ENCODE results near the gene ACTA1. TPM values are rescaled to one million over a fixed set of nuclear protein-coding genes. Genes with fewer than 3 reads are reported as not detected.

The ACTA1 gene
- polyA plus RNA-seq, 1 donor (not counting 4 experiments of a cell fraction or from before 2014, with no cell fraction given) = 0.05 TPM

DNA sequence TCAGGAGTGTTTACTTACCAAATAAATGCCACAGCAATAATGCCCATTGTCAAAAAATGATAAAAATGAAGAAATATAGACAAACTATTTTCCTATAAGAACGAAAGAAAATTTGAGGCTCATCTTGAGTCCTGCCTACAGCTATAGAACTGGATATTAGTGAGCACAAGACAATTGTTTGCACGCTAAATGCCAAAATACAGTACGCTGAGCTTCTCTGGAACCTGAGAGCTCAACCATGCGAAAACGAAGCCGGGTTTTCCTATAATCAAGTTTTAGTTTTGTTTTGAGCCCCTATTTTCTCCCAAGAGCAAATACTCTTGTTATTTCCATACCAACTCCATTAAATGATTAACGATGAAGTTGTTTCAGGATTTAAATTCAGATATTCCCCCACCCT lies 49.1 kb downstream of the ACTA1 start:
- Histone ChIP-seq H2AFZ (ENCODE audit: control insufficient read depth, low read length) (no peak overlapping the region), H3K36me3 (ENCODE audit: control insufficient read depth in 2 of 2, extremely low read depth in 1 of 2, insufficient read depth in 2 of 2, low read length in 2 of 2) (no peaks in the 10 kb centered on the region), H3K27me3 (ENCODE audit: control insufficient read depth, extremely low read depth, insufficient read depth, low read length) (no peaks in the 10 kb centered on the region), H4K20me1 (ENCODE audit: control insufficient read depth, extremely low read depth, insufficient read depth, low read length) (no peaks in the 10 kb centered on the region), H3K4me3 (ENCODE audit: control insufficient read depth in 2 of 3, extremely low read depth in 1 of 3, insufficient read depth in 2 of 3, low read depth in 1 of 3, low read length in 3 of 3) (no peak overlapping the region), H3K4me2 (ENCODE audit: control insufficient read depth, extremely low read depth, insufficient read depth, low read depth, low read length) (no peak overlapping the region), H3K79me2 (ENCODE audit: control insufficient read depth, insufficient read depth, low read length) (no peaks in the 10 kb centered on the region), H3K9me1 (ENCODE audit: control insufficient read depth, extremely low read depth, insufficient read depth, low read length) (no peaks in the 10 kb centered on the region), H3K4me1 (ENCODE audit: control insufficient read depth, extremely low read depth, insufficient read depth, low read length) (no peaks in the 10 kb centered on the region), H3K9ac (ENCODE audit: control insufficient read depth, extremely low read depth, insufficient read depth, low read length) (no peak overlapping the region), H3K27ac (ENCODE audit: control insufficient read depth, insufficient read depth, low read length) (no peak overlapping the region), H3K9me3 (ENCODE audit: control insufficient read depth, low read depth, low read length) (no peaks in the 10 kb centered on the region)
- dilution Hi-C loops (cut with MboI; ENCODE audit: extremely low pct_ligation_motif_present, low sequenced_read_pairs) = no loop called here
- no peak for FAIRE-seq
- TF ChIP-seq, protein P1, sequence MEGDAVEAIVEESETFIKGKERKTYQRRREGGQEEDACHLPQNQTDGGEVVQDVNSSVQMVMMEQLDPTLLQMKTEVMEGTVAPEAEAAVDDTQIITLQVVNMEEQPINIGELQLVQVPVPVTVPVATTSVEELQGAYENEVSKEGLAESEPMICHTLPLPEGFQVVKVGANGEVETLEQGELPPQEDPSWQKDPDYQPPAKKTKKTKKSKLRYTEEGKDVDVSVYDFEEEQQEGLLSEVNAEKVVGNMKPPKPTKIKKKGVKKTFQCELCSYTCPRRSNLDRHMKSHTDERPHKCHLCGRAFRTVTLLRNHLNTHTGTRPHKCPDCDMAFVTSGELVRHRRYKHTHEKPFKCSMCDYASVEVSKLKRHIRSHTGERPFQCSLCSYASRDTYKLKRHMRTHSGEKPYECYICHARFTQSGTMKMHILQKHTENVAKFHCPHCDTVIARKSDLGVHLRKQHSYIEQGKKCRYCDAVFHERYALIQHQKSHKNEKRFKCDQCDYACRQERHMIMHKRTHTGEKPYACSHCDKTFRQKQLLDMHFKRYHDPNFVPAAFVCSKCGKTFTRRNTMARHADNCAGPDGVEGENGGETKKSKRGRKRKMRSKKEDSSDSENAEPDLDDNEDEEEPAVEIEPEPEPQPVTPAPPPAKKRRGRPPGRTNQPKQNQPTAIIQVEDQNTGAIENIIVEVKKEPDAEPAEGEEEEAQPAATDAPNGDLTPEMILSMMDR (optimal IDR thresholded peaks at IDR 0.05 in 1 of 3, IDR thresholded peaks at IDR 0.05 in 1 of 3, conservative IDR thresholded peaks at IDR 0.05 in 1 of 3; ENCODE audit: extremely low read depth in 1 of 3, insufficient read depth in 2 of 3, low read length in 3 of 3) = no peak
- no peak for TF ChIP-seq EZH2 (IDR thresholded peaks at IDR 0.05; ENCODE audit: low read length)
- DNase-seq (ENCODE audit: low read depth, low spot score) = no peak

DNA sequence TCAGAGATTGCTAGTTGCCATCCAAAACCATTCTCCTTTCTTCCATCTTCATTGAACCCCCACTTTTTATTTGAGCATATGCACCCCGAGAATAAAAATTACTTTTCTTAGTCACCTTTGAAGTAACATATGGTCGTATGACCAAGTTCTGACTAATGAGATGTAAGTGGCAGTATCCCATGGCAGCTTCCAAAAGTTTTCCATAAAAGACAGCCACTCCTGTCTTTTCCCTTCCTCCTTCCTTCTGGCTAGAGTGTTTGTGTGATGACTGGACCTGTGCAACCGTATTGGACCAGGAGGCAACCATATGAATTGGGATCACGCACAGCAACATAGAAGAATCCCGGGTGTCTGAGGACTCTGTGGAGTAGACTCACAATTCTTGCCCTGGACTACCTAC lies 49.9 kb downstream of the ACTA1 start:
- Histone ChIP-seq H3K27ac (ENCODE audit: control insufficient read depth, insufficient read depth, low read length) (no peak overlapping the region), H3K9me1 (ENCODE audit: control insufficient read depth, extremely low read depth, insufficient read depth, low read length) (no peaks in the 10 kb centered on the region), H3K79me2 (ENCODE audit: control insufficient read depth, insufficient read depth, low read length) (no peaks in the 10 kb centered on the region), H2AFZ (ENCODE audit: control insufficient read depth, low read length) (no peak overlapping the region), H3K9me3 (ENCODE audit: control insufficient read depth, low read depth, low read length) (no peaks in the 10 kb centered on the region), H3K4me2 (ENCODE audit: control insufficient read depth, extremely low read depth, insufficient read depth, low read depth, low read length) (no peak overlapping the region), H3K9ac (ENCODE audit: control insufficient read depth, extremely low read depth, insufficient read depth, low read length) (no peak overlapping the region), H3K27me3 (ENCODE audit: control insufficient read depth, extremely low read depth, insufficient read depth, low read length) (no peaks in the 10 kb centered on the region), H3K36me3 (ENCODE audit: control insufficient read depth in 2 of 2, extremely low read depth in 1 of 2, insufficient read depth in 2 of 2, low read length in 2 of 2) (no peaks in the 10 kb centered on the region), H3K4me3 (ENCODE audit: control insufficient read depth in 2 of 3, extremely low read depth in 1 of 3, insufficient read depth in 2 of 3, low read depth in 1 of 3, low read length in 3 of 3) (no peak overlapping the region), H4K20me1 (ENCODE audit: control insufficient read depth, extremely low read depth, insufficient read depth, low read length) (no peaks in the 10 kb centered on the region), H3K4me1 (ENCODE audit: control insufficient read depth, extremely low read depth, insufficient read depth, low read length) (no peaks in the 10 kb centered on the region)
- TF ChIP-seq, protein P1 (optimal IDR thresholded peaks at IDR 0.05 in 1 of 3, IDR thresholded peaks at IDR 0.05 in 1 of 3, conservative IDR thresholded peaks at IDR 0.05 in 1 of 3; ENCODE audit: extremely low read depth in 1 of 3, insufficient read depth in 2 of 3, low read length in 3 of 3) = no peak
- TF ChIP-seq EZH2 (IDR thresholded peaks at IDR 0.05; ENCODE audit: low read length) = no peak
- no peak for FAIRE-seq
- no peak for DNase-seq (ENCODE audit: low read depth, low spot score)
- dilution Hi-C loops (cut with MboI; ENCODE audit: extremely low pct_ligation_motif_present, low sequenced_read_pairs) = no loop called here
